AG04449 (cell line): Measurements from ENCODE around the gene EHD1.
A peak's percentile ranks its signal among the peaks of the same experiment; 100 is the strongest.

ENCODE experiments used
- CTCF ChIA-PET: fragments of 350-600 bp; formaldehyde crosslinking; extraction: SDS; loops from one replicate; lab custom pipeline; 2021; ENCODE audit warnings: antibody characterized with exemption; lab: Yijun Ruan, JAX
- POLR2A ChIA-PET: fragments of 400-600, 350-600 bp; formaldehyde crosslinking; extraction: SDS; loops from one replicate; lab custom pipeline; 2020; ENCODE audit warnings: antibody characterized with exemption, inconsistent platforms; lab: Yijun Ruan, JAX
- DNase-seq: peaks from one replicate; pipeline ENCODE4 v3.0.0-alpha.2; 2010; ENCODE audit warnings: low read depth, low spot score
- H3K4me3 ChIP-seq: 2 replicates; pipeline ENCODE4 v1.5.1; 2011; ENCODE audit warnings: low read depth, mild to moderate bottlenecking, control low read depth, low read length
- CTCF ChIP-seq: IDR thresholded peaks from one replicate; pipeline ENCODE4 v1.5.1; 2011; ENCODE audit warnings: mild to moderate bottlenecking, moderate library complexity, low read length, control low read depth, inconsistent platforms; ENCODE audit not compliant: insufficient read depth; ENCODE audit errors: missing control alignments

EHD1 gene

GRCh38 chr11:64878494-64879243, at the start of gene EHD1:
TSS of gene EHD1 (minus strand) at chr11:64878621. CDS start at chr11:64878464, 157 bp downstream.
- peak; percentile 66 for DNase-seq
- peak; percentile 85 for TF ChIP-seq CTCF
- ChIA-PET POLR2A (interaction anchor here (0.6 to 4.3 kb wide), 11 partner anchors 9 to 68 kb away, joined by 3 to 61 read pairs (median 7); partner anchors contain the start of gene MEN1), CTCF (interaction anchor here (2.6 to 28.0 kb wide), 4 partner anchors 10 to 136 kb away, joined by 8 to 1375 read pairs (median 60); partner anchors contain the start of genes ARL2 and CDC42BPG)
- H3K4me3 ChIP-seq: peak within 1 kb of the TSS; percentile 99

GRCh38 chr11:64926689-64927088, 48.3 kb upstream of the EHD1 start:
- DNase-seq: no peak
- ChIA-PET POLR2A (interaction anchor here (0.6 to 1.2 kb wide), 2 partner anchors 9 to 123 kb away, joined by 3 read pairs; partner anchors contain the start of gene GPHA2), CTCF (interaction anchor here (0.6 to 2.4 kb wide), 8 partner anchors 9 to 88 kb away, joined by 3 to 8 read pairs (median 4); partner anchors contain the start of genes ARL2 and GPHA2)
- no peak overlapping the region for H3K4me3 ChIP-seq
- TF ChIP-seq CTCF: no peak

- CTCF ChIA-PET: interaction anchor here (0.6 to 2.4 kb wide), 9 partner anchors 8 to 404 kb away, joined by 3 to 8 read pairs (median 3); partner anchors contain the start of genes ARL2 and GPHA2
- H3K4me3 ChIP-seq: peak overlapping the region; percentile 81
- no peak for TF ChIP-seq CTCF
- POLR2A ChIA-PET: interaction anchor here (1.5 kb wide), 1 partner anchor 10 kb away, joined by 8 read pairs; the partner anchor contains the start of gene GPHA2
- no peak for DNase-seq
These were observed 47.4 kb upstream of the EHD1 start for GRCh38 chr11:64925536-64926436.

GRCh38 chr11:64924910-64925284, 46.5 kb upstream of the EHD1 start:
- H3K4me3 ChIP-seq: peak overlapping the region; percentile 81
- CTCF ChIA-PET: interaction anchor here (0.6 to 1.7 kb wide), 9 partner anchors 8 to 194 kb away, joined by 3 to 5 read pairs (median 3); partner anchors contain the start of gene GPHA2
- POLR2A ChIA-PET: interaction anchor here (0.5 to 1.5 kb wide), 5 partner anchors 9 to 117 kb away, joined by 3 to 8 read pairs (median 4); partner anchors contain the start of gene GPHA2
- DNase-seq: no peak
- no peak for TF ChIP-seq CTCF

- no peak for TF ChIP-seq CTCF
- DNase-seq: peak; percentile 72
- ChIA-PET POLR2A (interaction anchor here (0.5 to 1.5 kb wide), 7 partner anchors 9 to 518 kb away, joined by 3 to 8 read pairs (median 3); partner anchors contain the start of gene GPHA2), CTCF (interaction anchor here (0.6 to 2.4 kb wide), 10 partner anchors 9 to 194 kb away, joined by 3 to 7 read pairs (median 4); no protein-coding TSS in a partner anchor)
- peak within 1 kb of the TSS; percentile 81 for H3K4me3 ChIP-seq
These were observed 45.8 kb upstream of the EHD1 start, which contains the start of gene PPP2R5B for GRCh38 chr11:64923944-64924909. TSS of gene PPP2R5B (plus strand) at chr11:64924689. CDS start at chr11:64925735, 1,046 bp downstream.
